Stimulated activated CD4-positive, alpha-beta T cell treated with anti-CD3 and anti-CD28 coated beads, Interleukin-12 subunit alpha, Interleukin-12 subunit beta, amount 100 ng/mL, for 48 hours (primary cell): ENCODE measurements around the gene CDH22.

Experiments used
- DNase-seq, 3 donors: peaks; one replicate each; pipeline ENCODE4 v3.0.0-alpha.2; 2020; ENCODE audit warnings: low read depth in 2 of 3, low spot score in 1 of 3

Gene CDH22

GRCh38 chr20:46308258-46309157, at the start of gene CDH22:
Gene CDH22 (minus strand): TSS chr20:46308498. CDS start chr20:46251294, 57,204 bp downstream.
- DNase-seq: peak; percentile 8 to 31 (median 23)

- no peak for DNase-seq
Measured at GRCh38 chr20:46357030-46357514, 48.8 kb upstream of the CDH22 start.

GRCh38 chr20:46356195-46357029, 48.1 kb upstream of the CDH22 start:
- DNase-seq: no peak

GRCh38 chr20:46355778-46356177, 47.5 kb upstream of the CDH22 start:
- DNase-seq: no peak

GRCh38 chr20:46354920-46355654, 46.8 kb upstream of the CDH22 start:
- DNase-seq: no peak

GRCh38 chr20:46354207-46354555, 45.9 kb upstream of the CDH22 start:
- no peak for DNase-seq

GRCh38 chr20:46353500-46354206, 45.4 kb upstream of the CDH22 start:
- no peak for DNase-seq

GRCh38 chr20:46352370-46352938, 44.2 kb upstream of the CDH22 start:
- no peak for DNase-seq

- DNase-seq: no peak
Measured at GRCh38 chr20:46351357-46352058, 43.2 kb upstream of the CDH22 start.

GRCh38 chr20:46350986-46351267, 42.6 kb upstream of the CDH22 start:
- no peak for DNase-seq

GRCh38 chr20:46350201-46350985, 42.1 kb upstream of the CDH22 start:
- no peak for DNase-seq

GRCh38 chr20:46349742-46350056, 41.4 kb upstream of the CDH22 start:
- no peak for DNase-seq

- peak; percentile 15 to 38 (median 33) for DNase-seq
Measured at GRCh38 chr20:46349035-46349741, 40.9 kb upstream of the CDH22 start.

GRCh38 chr20:46347841-46348803, 39.8 kb upstream of the CDH22 start:
- DNase-seq: no peak

GRCh38 chr20:46346770-46347169, 38.5 kb upstream of the CDH22 start:
- no peak for DNase-seq

GRCh38 chr20:46344488-46345162, 36.3 kb upstream of the CDH22 start:
- DNase-seq: no peak

GRCh38 chr20:46343975-46344357, 35.7 kb upstream of the CDH22 start:
- DNase-seq: no peak
